Karpas-422 (cell line): ENCODE data around the gene AMFR. TPM values are rescaled to one million over a fixed set of nuclear protein-coding genes. Genes with fewer than 3 reads are reported as not detected.

ENCODE experiments used
- DNase-seq: peaks from one replicate; pipeline ENCODE4 v3.0.0-alpha.2; 2015
- H2AFZ ChIP-seq: fragments of 200-600 bp; sonication (generic); 2 replicates; pipeline ENCODE4 v1.6.1; 2014; ENCODE audit warnings: antibody characterized with exemption, low read length, mixed read lengths
- H3K27ac ChIP-seq: fragments of 200-600 bp; sonication (generic); 2 replicates; pipeline ENCODE4 v1.5.1; 2014; ENCODE audit warnings: mild to moderate bottlenecking, low read length, moderate library complexity
- H3K27me3 ChIP-seq: fragments of 200-600 bp; sonication (generic); 2 replicates; pipeline ENCODE4 v1.6.1; 2014; ENCODE audit warnings: low read length, mixed read lengths
- H3K36me3 ChIP-seq: fragments of 200-600 bp; sonication (generic); 2 replicates; pipeline ENCODE4 v1.6.1; 2014; ENCODE audit warnings: low read length, mixed read lengths; ENCODE audit not compliant: insufficient read depth
- H3K4me1 ChIP-seq: fragments of 200-600 bp; sonication (generic); 2 replicates; pipeline ENCODE4 v1.6.1; 2014; ENCODE audit warnings: mild to moderate bottlenecking, low read length, mixed read lengths
- H3K4me2 ChIP-seq: fragments of 200-600 bp; sonication (generic); 2 replicates; pipeline ENCODE4 v1.6.1; 2014; ENCODE audit warnings: low read length, low read depth, mild to moderate bottlenecking; ENCODE audit not compliant: poor library complexity, severe bottlenecking
- H3K4me3 ChIP-seq: fragments of 200-600 bp; sonication (generic); 2 replicates; pipeline ENCODE4 v1.5.1; 2014; ENCODE audit warnings: mild to moderate bottlenecking, antibody characterized with exemption, low read length, mixed read lengths
- H3K79me2 ChIP-seq: fragments of 200-600 bp; sonication (generic); 2 replicates; pipeline ENCODE4 v1.6.1; 2014; ENCODE audit warnings: mild to moderate bottlenecking, low read length, mixed read lengths
- H3K9ac ChIP-seq: fragments of 200-600 bp; sonication (generic); 2 replicates; pipeline ENCODE4 v1.6.0; 2014; ENCODE audit warnings: low read length
- H3K9me2 ChIP-seq: fragments of 200-600 bp; sonication (generic), shearing (Covaris generic); replicated peaks from 2 replicates; pipeline ENCODE4 v1.6.0; 2014; ENCODE audit warnings: mild to moderate bottlenecking, low read length, moderate library complexity; ENCODE audit not compliant: insufficient read depth
- H3K9me3 ChIP-seq: fragments of 300-700, 200-600 bp; sonication (generic); 2 replicates; pipeline ENCODE4 v1.6.1; 2014; ENCODE audit warnings: low read length, mixed read lengths
- H4K20me1 ChIP-seq: fragments of 200-600 bp; sonication (generic); 2 replicates; pipeline ENCODE4 v1.6.1; 2014; ENCODE audit warnings: mild to moderate bottlenecking, antibody characterized with exemption, low read length, low read depth; ENCODE audit not compliant: insufficient read depth
- total RNA-seq: library from RNA; depleted of rRNA; stranded (reverse); fragments of >200 nt; shearing (Covaris generic); gene quantifications from 2 replicates; pipeline ENCODE4 v1.2.3, GENCODE V29; 2014; ENCODE audit warnings: low replicate concordance

The AMFR gene
- total RNA-seq, 1 experiment from 2014 or later, result 243 TPM

DNA sequence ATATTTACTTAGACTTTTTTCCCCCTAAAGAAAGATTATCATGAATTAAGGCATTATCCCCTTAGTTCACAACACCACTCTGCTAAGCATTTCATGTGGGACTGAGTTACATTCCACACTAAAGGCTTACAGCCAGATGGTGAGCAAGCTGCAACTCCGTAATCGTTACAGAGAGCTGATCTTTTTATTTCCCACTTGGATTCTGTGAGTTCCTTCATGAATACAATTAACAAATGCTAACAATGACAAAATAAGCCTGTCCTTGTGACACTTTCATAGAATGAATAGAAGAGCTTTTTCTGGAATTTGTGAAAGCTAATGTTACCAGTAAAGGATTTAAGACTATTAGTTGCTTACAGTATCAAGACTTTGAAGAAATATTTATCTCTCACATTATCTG, 34.8 kb upstream of the AMFR start:
- H3K79me2 ChIP-seq, result peaks cover 21% of the 10 kb centered on the region
- no peaks in the 10 kb centered on the region for H3K9me2 ChIP-seq
- H3K9ac ChIP-seq, result no peak overlapping the region
- no peaks in the 10 kb centered on the region for H4K20me1 ChIP-seq
- no peak overlapping the region for H3K27ac ChIP-seq
- no peak for DNase-seq
- H3K4me2 ChIP-seq, result no peak overlapping the region
- no peak overlapping the region for H3K4me3 ChIP-seq
- H2AFZ ChIP-seq, result no peak overlapping the region
- no peaks in the 10 kb centered on the region for H3K27me3 ChIP-seq
- H3K4me1 ChIP-seq, result no peaks in the 10 kb centered on the region
- H3K9me3 ChIP-seq, result no peaks in the 10 kb centered on the region
- peaks cover 60% of the 10 kb centered on the region; the same call in 1 of the 2 replicates for H3K36me3 ChIP-seq

GRCh38 chr16:56457927-56458470, 32.7 kb upstream of the AMFR start:
- Histone ChIP-seq H3K4me3 (no peak overlapping the region), H3K27me3 (no peaks in the 10 kb centered on the region), H3K27ac (no peak overlapping the region), H2AFZ (no peak overlapping the region), H4K20me1 (no peaks in the 10 kb centered on the region), H3K9me3 (no peaks in the 10 kb centered on the region), H3K9me2 (no peaks in the 10 kb centered on the region), H3K4me2 (no peak overlapping the region), H3K36me3 (peaks cover 68% of the 10 kb centered on the region; the same call in 1 of the 2 replicates), H3K79me2 (peaks cover 34% of the 10 kb centered on the region), H3K9ac (no peak overlapping the region), H3K4me1 (peaks cover 4% of the 10 kb centered on the region)
- DNase-seq, result no peak

GRCh38 chr16:56451753-56452689, 26.7 kb upstream of the AMFR start:
- no peak overlapping the region; the same call in 1 of the 2 replicates for H2AFZ ChIP-seq
- no peaks in the 10 kb centered on the region for H3K9me3 ChIP-seq
- H3K9me2 ChIP-seq, result no peaks in the 10 kb centered on the region
- H3K27ac ChIP-seq, result peak overlapping the region; percentile 36; the same call in 1 of the 2 replicates
- H3K4me3 ChIP-seq, result peak overlapping the region; percentile 88
- peaks cover 44% of the 10 kb centered on the region; the same call in 1 of the 2 replicates for H3K36me3 ChIP-seq
- H3K4me2 ChIP-seq, result peak overlapping the region; percentile 86
- H3K4me1 ChIP-seq, result peaks cover 41% of the 10 kb centered on the region
- peak overlapping the region; percentile 83 for H3K9ac ChIP-seq
- peaks cover 79% of the 10 kb centered on the region for H3K79me2 ChIP-seq
- DNase-seq, result peak; percentile 74
- peaks cover 21% of the 10 kb centered on the region; the same call in 1 of the 2 replicates for H4K20me1 ChIP-seq
- no peaks in the 10 kb centered on the region for H3K27me3 ChIP-seq

- peak; percentile 98 for DNase-seq
- no peaks in the 10 kb centered on the region for H3K27me3 ChIP-seq
- H3K9me3 ChIP-seq, result no peaks in the 10 kb centered on the region
- no peaks in the 10 kb centered on the region for H3K9me2 ChIP-seq
- H3K4me1 ChIP-seq, result peaks cover 47% of the 10 kb centered on the region
- peaks cover 21% of the 10 kb centered on the region; the same call in 1 of the 2 replicates for H4K20me1 ChIP-seq
- peak within 1 kb of the TSS; percentile 61 for H3K27ac ChIP-seq
- H3K36me3 ChIP-seq, result peaks cover 45% of the 10 kb centered on the region; the same call in 1 of the 2 replicates
- peak within 1 kb of the TSS; percentile 85 for H3K9ac ChIP-seq
- no peak within 1 kb of the TSS; the same call in 1 of the 2 replicates for H2AFZ ChIP-seq
- H3K79me2 ChIP-seq, result peaks cover 82% of the 10 kb centered on the region
- H3K4me3 ChIP-seq, result peak within 1 kb of the TSS; percentile 88
- H3K4me2 ChIP-seq, result peak within 1 kb of the TSS; percentile 95
These were observed 25.8 kb upstream of the AMFR start, which contains the start of the genes NUDT21 and OGFOD1 for GRCh38 chr16:56450986-56451752. TSS of gene NUDT21 (minus strand) at chr16:56451332. CDS start at chr16:56451202, 130 bp downstream. TSS of gene OGFOD1 (plus strand) at chr16:56451554. CDS start at chr16:56451613, 59 bp downstream.

GRCh38 chr16:56450275-56450985, 25.1 kb upstream of the AMFR start:
- Histone ChIP-seq H3K4me3 (peak overlapping the region; percentile 88), H3K4me2 (peak overlapping the region; percentile 95), H3K4me1 (peaks cover 47% of the 10 kb centered on the region), H3K79me2 (peaks cover 87% of the 10 kb centered on the region), H3K27ac (peak overlapping the region; percentile 61), H3K9ac (peak overlapping the region; percentile 85), H3K36me3 (peaks cover 45% of the 10 kb centered on the region; the same call in 1 of the 2 replicates), H3K9me3 (no peaks in the 10 kb centered on the region), H3K27me3 (no peaks in the 10 kb centered on the region), H4K20me1 (peaks cover 21% of the 10 kb centered on the region; the same call in 1 of the 2 replicates), H3K9me2 (no peaks in the 10 kb centered on the region), H2AFZ (no peak overlapping the region)
- peak; percentile 56 for DNase-seq

DNA sequence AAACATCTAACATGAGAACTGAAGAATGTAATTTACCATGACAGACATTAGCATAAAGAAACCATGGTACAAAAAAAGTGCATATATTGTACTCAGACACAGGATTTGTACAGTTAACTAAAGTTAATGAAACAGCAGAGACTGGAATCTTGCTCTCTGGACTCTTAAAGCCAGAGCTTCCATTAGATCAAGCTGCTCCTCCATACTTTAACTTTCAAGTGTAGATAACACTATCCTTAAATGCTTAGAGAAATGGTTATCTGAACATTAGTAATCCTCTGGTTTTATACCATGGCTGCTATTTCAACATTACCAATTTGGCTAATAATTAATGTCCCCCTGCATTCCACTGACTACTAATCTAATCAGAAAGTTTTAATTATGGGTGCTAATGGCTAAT, 22.7 kb upstream of the AMFR start:
- Histone ChIP-seq H3K9ac (no peak overlapping the region; the same call in 1 of the 2 replicates), H3K79me2 (peaks cover 96% of the 10 kb centered on the region), H3K4me1 (peaks cover 43% of the 10 kb centered on the region), H3K4me2 (peak overlapping the region; percentile 95), H2AFZ (no peak overlapping the region), H3K27me3 (no peaks in the 10 kb centered on the region), H3K27ac (no peak overlapping the region), H3K9me3 (no peaks in the 10 kb centered on the region), H3K4me3 (0 out of 2 replicates have a peak overlapping the region, but pooled peaks have one; percentile 88), H3K36me3 (peaks cover 41% of the 10 kb centered on the region; the same call in 1 of the 2 replicates), H4K20me1 (peaks cover 21% of the 10 kb centered on the region; the same call in 1 of the 2 replicates), H3K9me2 (no peaks in the 10 kb centered on the region)
- no peak for DNase-seq

DNA sequence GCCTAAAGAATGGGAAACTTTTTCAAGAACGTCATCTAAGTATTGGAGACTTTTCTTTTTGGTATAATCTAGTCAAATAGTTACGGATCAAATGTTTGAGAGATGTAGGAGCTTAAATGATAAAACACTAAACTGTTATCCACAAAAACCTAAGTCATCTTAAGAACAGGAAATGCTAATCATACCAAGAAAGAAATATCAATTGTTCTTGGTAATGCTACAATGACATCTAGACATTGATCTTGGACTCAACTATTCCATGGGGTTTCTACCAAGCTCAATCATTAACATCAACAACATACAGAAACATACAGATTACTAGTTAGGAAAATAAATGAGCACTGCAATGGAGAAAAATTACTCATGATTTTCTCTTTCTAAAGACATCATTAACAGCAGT, 21.9 kb upstream of the AMFR start:
- H3K27ac ChIP-seq, result no peak overlapping the region
- H4K20me1 ChIP-seq, result peaks cover 21% of the 10 kb centered on the region; the same call in 1 of the 2 replicates
- H3K9me3 ChIP-seq, result no peaks in the 10 kb centered on the region
- peaks cover 41% of the 10 kb centered on the region; the same call in 1 of the 2 replicates for H3K36me3 ChIP-seq
- no peak overlapping the region for H3K9ac ChIP-seq
- no peaks in the 10 kb centered on the region for H3K27me3 ChIP-seq
- peaks cover 96% of the 10 kb centered on the region for H3K79me2 ChIP-seq
- H3K4me2 ChIP-seq, result no peak overlapping the region
- peaks cover 36% of the 10 kb centered on the region for H3K4me1 ChIP-seq
- no peak overlapping the region for H2AFZ ChIP-seq
- no peak for DNase-seq
- H3K4me3 ChIP-seq, result no peak overlapping the region
- H3K9me2 ChIP-seq, result no peaks in the 10 kb centered on the region
